Prostate gland (tissue), 2 donors: ENCODE measurements around the gene SMAD9. TPM values are rescaled to one million over a fixed set of nuclear protein-coding genes. Genes with fewer than 3 reads are reported as not detected.

Source experiments
- DNase-seq: peaks from one replicate; pipeline ENCODE4 v3.0.0-alpha.2; 2019; ENCODE audit warnings: low spot score
- H3K27ac ChIP-seq, 2 donors: fragments of 200-600 bp; sonication (generic); 2 replicates each; pipeline ENCODE4 v1.5.1; 2017 to 2019
- H3K27me3 ChIP-seq: fragments of 200-600 bp; sonication (generic); replicated peaks from 2 replicates; pipeline ENCODE4 v1.5.1; 2019; ENCODE audit not compliant: insufficient read depth
- H3K36me3 ChIP-seq, 2 donors: fragments of 200-600 bp; sonication (generic); 1 replicate in 1 of 2; 2 replicates in 1 of 2; pipeline versions ENCODE4 v1.5.1 to v1.8.1; 2017 to 2019
- H3K4me1 ChIP-seq: fragments of 200-600 bp; sonication (generic); replicated peaks from 2 replicates; pipeline ENCODE4 v1.5.1; 2019
- H3K4me3 ChIP-seq, 2 donors: fragments of 200-600 bp; sonication (generic); 2 replicates each; pipeline ENCODE4 v1.5.1; 2017 to 2019
- H3K9me3 ChIP-seq: fragments of 200-600 bp; sonication (generic); 2 replicates; pipeline ENCODE4 v1.5.1; 2017
- POLR2A ChIP-seq: fragments of 450-650 bp; IDR thresholded peaks from one replicate; pipeline ENCODE4 v1.6.1; 2016; ENCODE audit warnings: antibody characterized with exemption, mild to moderate bottlenecking
- POLR2AphosphoS5 ChIP-seq: sonication (generic); formaldehyde crosslinking; IDR thresholded peaks from one replicate; pipeline ENCODE4 v1.6.1; 2017; ENCODE audit warnings: antibody characterized with exemption
- WGBS: methylation state at CpG from one replicate; pipeline ENCODE4 v1.1.5; 2018; 5-methylcytosine and 5-hydroxymethylcytosine counted together
- intact Hi-C: fragments of 100-400 bp; cut with DNase I; formaldehyde crosslinking; loops from one replicate; pipeline ENCODE4 v1.14.2; 2022
- total RNA-seq, 2 donors: library from RNA; depleted of rRNA; stranded (reverse); fragments of >200 nt; gene quantifications; one replicate each; pipeline ENCODE4 v1.1.0, GENCODE V29; 2016
- TF ChIP-seq, protein P1 (sequence below), 4 experiments: fragments of 200-600 bp in 2 of 4; fragments of 450-650 bp in 2 of 4; sonication (generic) in 2 of 4; IDR thresholded peaks; 1 replicate in 3 of 4; 2 replicates in 1 of 4; pipeline ENCODE4 v1.5.1; 2016 to 2019; ENCODE audit warnings: antibody characterized with exemption in 4 of 4, mild to moderate bottlenecking in 2 of 4, moderate library complexity in 2 of 4

Gene SMAD9
- total RNA-seq, 2 donors from 2014 or later = 25.1 to 30.7 TPM

GRCh38 chr13:36888645-36889044, 31.4 kb downstream of the SMAD9 start:
- DNase-seq = no peak
- intact Hi-C loops = no loop called here
- WGBS = 53% methylated on average over 3 of the region's 3 CpGs
- Histone ChIP-seq H3K36me3 (no peaks in the 10 kb centered on the region), H3K27ac (no peak overlapping the region), H3K4me1 (no peaks in the 10 kb centered on the region), H3K27me3 (no peaks in the 10 kb centered on the region), H3K9me3 (no peaks in the 10 kb centered on the region), H3K4me3 (no peak overlapping the region)
- TF ChIP-seq POLR2A = no peak
- TF ChIP-seq, protein P1, sequence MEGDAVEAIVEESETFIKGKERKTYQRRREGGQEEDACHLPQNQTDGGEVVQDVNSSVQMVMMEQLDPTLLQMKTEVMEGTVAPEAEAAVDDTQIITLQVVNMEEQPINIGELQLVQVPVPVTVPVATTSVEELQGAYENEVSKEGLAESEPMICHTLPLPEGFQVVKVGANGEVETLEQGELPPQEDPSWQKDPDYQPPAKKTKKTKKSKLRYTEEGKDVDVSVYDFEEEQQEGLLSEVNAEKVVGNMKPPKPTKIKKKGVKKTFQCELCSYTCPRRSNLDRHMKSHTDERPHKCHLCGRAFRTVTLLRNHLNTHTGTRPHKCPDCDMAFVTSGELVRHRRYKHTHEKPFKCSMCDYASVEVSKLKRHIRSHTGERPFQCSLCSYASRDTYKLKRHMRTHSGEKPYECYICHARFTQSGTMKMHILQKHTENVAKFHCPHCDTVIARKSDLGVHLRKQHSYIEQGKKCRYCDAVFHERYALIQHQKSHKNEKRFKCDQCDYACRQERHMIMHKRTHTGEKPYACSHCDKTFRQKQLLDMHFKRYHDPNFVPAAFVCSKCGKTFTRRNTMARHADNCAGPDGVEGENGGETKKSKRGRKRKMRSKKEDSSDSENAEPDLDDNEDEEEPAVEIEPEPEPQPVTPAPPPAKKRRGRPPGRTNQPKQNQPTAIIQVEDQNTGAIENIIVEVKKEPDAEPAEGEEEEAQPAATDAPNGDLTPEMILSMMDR (IDR thresholded peaks at IDR 0.05) = no peak
- no peak for TF ChIP-seq POLR2AphosphoS5

DNA sequence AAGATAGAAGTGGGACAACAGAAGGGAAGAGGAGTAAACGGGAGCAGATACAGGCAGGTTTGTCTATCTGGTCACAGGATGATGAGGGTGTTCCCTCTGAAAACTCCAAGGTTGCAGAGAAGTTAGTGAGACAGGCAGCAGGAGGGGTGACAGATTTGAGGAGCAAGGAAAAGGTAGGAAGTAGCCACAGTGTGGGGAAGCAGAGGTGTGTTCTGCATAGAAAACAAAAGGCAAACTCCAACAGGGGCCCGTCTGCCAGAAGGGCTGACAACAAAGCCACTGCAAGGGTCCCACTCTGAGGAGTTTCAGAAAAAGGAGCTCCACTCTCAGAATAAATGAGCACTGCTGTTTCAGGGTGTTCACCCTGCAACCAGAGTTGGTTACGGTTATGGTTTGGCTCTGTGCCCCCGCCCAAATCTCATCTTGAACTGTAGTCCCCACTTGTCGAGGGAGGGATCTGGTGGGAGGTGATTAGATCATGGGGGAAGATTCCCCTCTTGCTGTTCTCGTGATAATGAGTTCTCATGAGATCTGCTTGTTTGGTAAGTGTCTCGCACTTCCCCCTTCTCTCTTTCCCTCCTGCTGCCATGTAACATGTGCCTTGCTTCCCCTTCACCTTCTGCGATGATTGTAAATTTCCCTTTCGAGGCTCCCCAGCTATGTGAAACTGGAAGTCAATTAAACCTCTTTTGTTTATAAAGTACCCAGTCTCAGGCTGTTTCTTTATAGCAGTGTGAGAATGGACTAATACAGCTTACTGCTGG, 32.1 kb downstream of the SMAD9 start:
- Histone ChIP-seq H3K4me3 (no peak overlapping the region), H3K9me3 (no peaks in the 10 kb centered on the region), H3K36me3 (no peaks in the 10 kb centered on the region), H3K27ac (no peak overlapping the region), H3K27me3 (no peaks in the 10 kb centered on the region), H3K4me1 (no peaks in the 10 kb centered on the region)
- WGBS = 54% methylated on average over 9 of the region's 9 CpGs
- intact Hi-C loops = no loop called here
- TF ChIP-seq, protein P1 (IDR thresholded peaks at IDR 0.05) = no peak
- no peak for DNase-seq

GRCh38 chr13:36885901-36886300, 34.1 kb downstream of the SMAD9 start:
- Histone ChIP-seq H3K9me3 (no peaks in the 10 kb centered on the region), H3K4me1 (no peaks in the 10 kb centered on the region), H3K27ac (no peak overlapping the region), H3K27me3 (no peaks in the 10 kb centered on the region), H3K36me3 (no peaks in the 10 kb centered on the region), H3K4me3 (no peak overlapping the region)
- TF ChIP-seq POLR2A = no peak
- TF ChIP-seq, protein P1 (IDR thresholded peaks at IDR 0.05) = no peak
- TF ChIP-seq POLR2AphosphoS5 = no peak
- DNase-seq = no peak
- intact Hi-C loops = no loop called here
- WGBS = 86% methylated on average over 6 of the region's 6 CpGs

GRCh38 chr13:36884235-36884634, 35.8 kb downstream of the SMAD9 start:
- Histone ChIP-seq H3K27ac (peak overlapping the region in 1 of 2 donors; percentile 16), H3K9me3 (no peaks in the 10 kb centered on the region), H3K27me3 (no peaks in the 10 kb centered on the region), H3K36me3 (no peaks in the 10 kb centered on the region), H3K4me1 (no peaks in the 10 kb centered on the region), H3K4me3 (no peak overlapping the region)
- no peak for DNase-seq
- TF ChIP-seq POLR2AphosphoS5 (no peak), POLR2A (no peak)
- TF ChIP-seq, protein P1 (IDR thresholded peaks at IDR 0.05) = no peak
- intact Hi-C loops = no loop called here
- 83% methylated on average over 6 of the region's 6 CpGs for WGBS

- intact Hi-C loops = no loop called here
- no peaks in the 10 kb centered on the region for H3K36me3 ChIP-seq
- no peak for DNase-seq
- TF ChIP-seq POLR2AphosphoS5 = no peak
- 80% methylated on average over 6 of the region's 6 CpGs for WGBS
- H3K9me3 ChIP-seq = no peaks in the 10 kb centered on the region
- peak overlapping the region; percentile 6 to 16 for H3K27ac ChIP-seq
- no peaks in the 10 kb centered on the region for H3K4me1 ChIP-seq
- no peaks in the 10 kb centered on the region for H3K27me3 ChIP-seq
- no peak overlapping the region for H3K4me3 ChIP-seq
Observed at GRCh38 chr13:36883824-36884223, 36.2 kb downstream of the SMAD9 start.
